SK-N-SH (cell line): ENCODE measurements around the gene CTCFL. TPM values are rescaled to one million over a fixed set of nuclear protein-coding genes. Genes with fewer than 3 reads are reported as not detected.
A peak's percentile ranks its signal among the peaks of the same experiment; 100 is the strongest.

Experiments
- CTCF ChIA-PET: fragments of 300-600, 350-600 bp; formaldehyde crosslinking; extraction: SDS; loops from one replicate; lab custom pipeline; 2021; lab: Yijun Ruan, JAX
- POLR2A ChIA-PET: fragments of 350-600 bp; sonication (Branson Sonifier 250); formaldehyde crosslinking; extraction: SDS; loops from one replicate; lab custom pipeline; 2020; ENCODE audit warnings: antibody characterized with exemption, inconsistent platforms; lab: Yijun Ruan, JAX
- DNase-seq: peaks from one replicate; pipeline ENCODE4 v3.0.0; 2012
- H2AFZ ChIP-seq: fragments of 200-600 bp; sonication (generic); 2 replicates; pipeline ENCODE4 v1.8.1; 2016; ENCODE audit warnings: antibody characterized with exemption, mild to moderate bottlenecking, low read depth
- H3F3A ChIP-seq: fragments of 200-600 bp; sonication (generic); replicated peaks from 2 replicates; pipeline ENCODE3; 2016; ENCODE audit warnings: antibody characterized with exemption, mild to moderate bottlenecking; ENCODE audit not compliant: insufficient read depth
- H3K27ac ChIP-seq, 2 experiments: fragments of 200-500 bp in 1 of 2; fragments of 200-600 bp in 1 of 2; sonication (Bioruptor generic) in 1 of 2; sonication (generic), shearing (Covaris generic) in 1 of 2; 2 replicates each; pipeline versions ENCODE4 v1.5.1 to v1.6.1; 2014 to 2016; ENCODE audit warnings: low read depth in 2 of 2, inconsistent platforms in 1 of 2, low read length in 1 of 2, mild to moderate bottlenecking in 1 of 2, mixed read lengths in 1 of 2
- H3K27me3 ChIP-seq: fragments of 200-600 bp; sonication (generic), shearing (Covaris generic); 2 replicates; pipeline ENCODE4 v1.6.1; 2016; ENCODE audit warnings: mixed run types; ENCODE audit not compliant: insufficient read depth
- H3K36me3 ChIP-seq, 2 experiments: fragments of 200-500 bp in 1 of 2; fragments of 200-600 bp in 1 of 2; sonication (Bioruptor generic) in 1 of 2; sonication (generic) in 1 of 2; replicated peaks in 1 of 2; 2 replicates each; pipeline versions ENCODE3 to v1.5.1; 2014 to 2016; ENCODE audit warnings: low read length in 1 of 2, mild to moderate bottlenecking in 1 of 2; ENCODE audit not compliant: insufficient read depth in 2 of 2, control insufficient read depth in 1 of 2
- H3K4me1 ChIP-seq, 2 experiments: fragments of 200-500 bp in 1 of 2; fragments of 200-600 bp in 1 of 2; sonication (Bioruptor generic) in 1 of 2; sonication (generic), shearing (Covaris generic) in 1 of 2; 2 replicates each; pipeline versions ENCODE4 v1.5.1 to v1.6.1; 2014 to 2016; ENCODE audit warnings: low read depth in 1 of 2, low read length in 1 of 2, mixed run types in 1 of 2; ENCODE audit not compliant: insufficient read depth in 2 of 2, control insufficient read depth in 1 of 2
- H3K4me2 ChIP-seq: fragments of 200-600 bp; sonication (generic), shearing (Covaris generic); 2 replicates; pipeline ENCODE4 v1.6.1; 2017; ENCODE audit warnings: mixed run types
- H3K4me3 ChIP-seq, 2 experiments: fragments of 200-500 bp in 1 of 2; fragments of 200-600 bp in 1 of 2; sonication (Bioruptor generic) in 1 of 2; sonication (generic), shearing (Covaris generic) in 1 of 2; 2 replicates each; pipeline versions ENCODE4 v1.5.1 to v1.8.1; 2014 to 2016; ENCODE audit warnings: low read depth in 2 of 2, inconsistent platforms in 1 of 2, low read length in 1 of 2, mild to moderate bottlenecking in 1 of 2, mixed read lengths in 1 of 2, moderate library complexity in 1 of 2
- H3K79me2 ChIP-seq: fragments of 200-600 bp; sonication (generic); 2 replicates; pipeline ENCODE4 v1.8.1; 2017; ENCODE audit warnings: mild to moderate bottlenecking; ENCODE audit not compliant: insufficient read depth
- H3K9ac ChIP-seq: fragments of 200-600 bp; sonication (generic); 2 replicates; pipeline ENCODE4 v1.6.1; 2017; ENCODE audit warnings: mixed run types
- H3K9me2 ChIP-seq: fragments of 200-600 bp; sonication (generic); 2 replicates; pipeline ENCODE4 v1.6.1; 2017; ENCODE audit warnings: mixed run types
- H3K9me3 ChIP-seq: fragments of 200-600 bp; sonication (generic); 2 replicates; pipeline ENCODE4 v1.6.1; 2017; ENCODE audit warnings: mixed run types, mild to moderate bottlenecking, moderate library complexity
- H4K20me1 ChIP-seq: fragments of 200-600 bp; sonication (generic); 2 replicates; pipeline ENCODE4 v1.6.1; 2017; ENCODE audit warnings: mild to moderate bottlenecking, mixed run types; ENCODE audit not compliant: insufficient read depth
- ELF1 ChIP-seq: IDR thresholded peaks from 2 replicates; pipeline ENCODE4 v1.4.0; 2012
- FOXM1 ChIP-seq: IDR thresholded peaks from 2 replicates; pipeline ENCODE4 v1.4.0; 2012; ENCODE audit warnings: low read depth, mild to moderate bottlenecking
- IRF3 ChIP-seq: fragments of 150-350 bp; IDR thresholded peaks from 2 replicates; pipeline ENCODE4 v1.6.1; 2016; ENCODE audit warnings: mild to moderate bottlenecking, low read depth, low read length
- JUND ChIP-seq: IDR thresholded peaks from 2 replicates; pipeline ENCODE4 v1.4.0; 2012
- MEF2A ChIP-seq: IDR thresholded peaks from 2 replicates; pipeline ENCODE4 v1.4.0; 2012; ENCODE audit warnings: low read depth, borderline replicate concordance
- MXI1 ChIP-seq: IDR thresholded peaks from 2 replicates; pipeline ENCODE4 v1.6.1; 2012; ENCODE audit warnings: mild to moderate bottlenecking, low read depth, low read length, improper control_type of control experiment
- NFIC ChIP-seq: IDR thresholded peaks from 2 replicates; pipeline ENCODE4 v1.4.0; 2012; ENCODE audit warnings: borderline replicate concordance
- RCOR1 ChIP-seq: fragments of 150-350 bp; IDR thresholded peaks from 2 replicates; pipeline ENCODE4 v1.6.1; 2017; ENCODE audit warnings: antibody characterized with exemption, low read length
- RFX5 ChIP-seq: IDR thresholded peaks from 2 replicates; pipeline ENCODE4 v1.6.1; 2012; ENCODE audit warnings: mild to moderate bottlenecking, improper control_type of control experiment, low read length
- SIN3A ChIP-seq: IDR thresholded peaks from 2 replicates; pipeline ENCODE4 v1.6.1; 2012; ENCODE audit warnings: low read depth, mild to moderate bottlenecking, low read length, moderate library complexity, borderline replicate concordance
- SMC3 ChIP-seq: IDR thresholded peaks from 2 replicates; pipeline ENCODE4 v1.6.1; 2012; ENCODE audit warnings: low read depth, low read length, improper control_type of control experiment
- TAF1 ChIP-seq: IDR thresholded peaks from 2 replicates; pipeline ENCODE4 v1.6.1; 2012; ENCODE audit warnings: low read depth, mild to moderate bottlenecking, low read length, moderate library complexity, borderline replicate concordance
- TCF12 ChIP-seq: IDR thresholded peaks from 2 replicates; pipeline ENCODE4 v1.4.0; 2012
- YY1 ChIP-seq: IDR thresholded peaks from 2 replicates; pipeline ENCODE4 v1.4.0; 2012; ENCODE audit warnings: low read depth, mild to moderate bottlenecking
- WGBS: methylation state at CpG from one replicate; pipeline ENCODE4 v1.1.6; 2017; ENCODE audit warnings: low lambda C conversion rate; 5-methylcytosine and 5-hydroxymethylcytosine counted together
- polyA plus RNA-seq, 3 experiments: library from polyadenylated mRNA; depleted of rRNA; stranded (reverse); fragments of >200 nt; gene quantifications; 2 replicates each; pipeline ENCODE4 v1.2.3, GENCODE V29; 2012

Gene CTCFL
- polyA plus RNA-seq, 1 of the 3 experiments (the other 2 are of a cell fraction) = not detected

DNA sequence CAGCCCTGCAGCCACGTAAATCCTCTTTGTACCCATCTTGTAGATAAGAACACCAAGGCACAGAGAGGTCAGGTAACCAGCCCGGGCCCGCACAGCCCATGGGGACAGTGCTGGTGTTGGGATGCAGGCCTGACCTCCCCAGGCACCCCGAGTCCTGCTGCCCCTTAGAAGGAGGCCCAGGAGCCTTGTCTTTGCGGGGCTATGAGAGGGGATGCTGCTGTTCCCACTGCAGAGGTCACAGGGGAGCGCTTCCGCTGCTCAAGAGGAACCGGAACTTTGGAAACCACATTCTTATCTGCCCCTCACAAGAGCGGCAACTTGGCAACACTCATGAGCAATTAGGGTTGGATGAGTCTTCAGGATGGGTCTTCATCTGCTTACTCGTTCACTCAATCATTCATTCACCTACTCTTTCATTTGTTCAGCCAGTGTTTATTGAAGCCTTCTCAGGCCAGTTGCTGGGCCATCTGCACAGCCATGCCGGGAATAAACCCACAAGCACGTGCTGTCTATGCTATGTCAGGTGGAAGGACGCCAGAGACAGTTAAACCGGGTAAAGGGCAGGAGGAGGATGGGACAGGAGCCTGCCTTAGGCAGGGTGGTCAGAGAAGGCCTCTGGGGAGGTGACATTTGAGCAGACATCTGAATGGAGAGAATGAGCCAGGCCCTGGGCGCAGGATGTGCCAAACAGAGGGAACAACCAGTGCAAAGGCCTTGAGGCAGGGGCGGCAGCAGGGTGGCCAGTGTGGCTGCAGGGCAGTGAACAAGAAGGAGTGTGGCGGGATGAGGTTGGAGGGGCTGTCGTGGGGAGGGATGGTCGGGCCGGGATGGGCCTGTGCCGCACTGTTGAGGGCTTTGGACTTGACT lies 72.9 kb downstream of the CTCFL start:
- ChIA-PET CTCF (no interaction called here), POLR2A (no interaction called here)
- Histone ChIP-seq H3K9me2 (no peaks in the 10 kb centered on the region), H3K9me3 (no peaks in the 10 kb centered on the region), H3K27me3 (0 out of 2 replicates have a peak, but pooled peaks cover 4% of the 10 kb centered on the region), H4K20me1 (no peaks in the 10 kb centered on the region), H3K79me2 (no peaks in the 10 kb centered on the region), H3K4me3 (no peak overlapping the region), H3K4me1 (peaks cover 0 to 28% of the 10 kb centered on the region in 2 experiments; a peak in 1 of 4 replicates), H3K9ac (no peak overlapping the region), H3F3A (no peaks in the 10 kb centered on the region), H3K27ac (no peak overlapping the region), H3K36me3 (no peaks in the 10 kb centered on the region), H2AFZ (no peak overlapping the region), H3K4me2 (no peak overlapping the region)
- WGBS = 78% methylated on average over 17 of the region's 21 CpGs
- TF ChIP-seq MEF2A (no peak), YY1 (no peak)
- DNase-seq = no peak

GRCh38 chr20:57451431-57451794 lies 73.5 kb downstream of the CTCFL start:
- CTCF ChIA-PET = interaction anchor here (1.0 kb wide), 1 partner anchor 9 kb away, joined by 3 read pairs; no protein-coding TSS in a partner anchor

More at GRCh38 chr20:57451431-57451794, 73.5 kb downstream of the CTCFL start:
- TF ChIP-seq TAF1 (no peak), TCF12 (no peak), NFIC (no peak), RFX5 (no peak), FOXM1 (no peak), RCOR1 (no peak), JUND (no peak), SMC3 (no peak), ELF1 (no peak), MXI1 (no peak), IRF3 (no peak), SIN3A (no peak)
- Histone ChIP-seq H3K36me3 (no peaks in the 10 kb centered on the region), H3F3A (no peaks in the 10 kb centered on the region), H3K27ac (peak overlapping the region in 1 of 2 experiments; percentile 86; a peak in 1 of 4 replicates), H3K9me2 (no peaks in the 10 kb centered on the region), H3K4me2 (no peak overlapping the region), H3K27me3 (0 out of 2 replicates have a peak, but pooled peaks cover 4% of the 10 kb centered on the region), H4K20me1 (no peaks in the 10 kb centered on the region), H3K4me1 (peaks cover 0 to 28% of the 10 kb centered on the region in 2 experiments; a peak in 1 of 4 replicates), H3K9me3 (no peaks in the 10 kb centered on the region), H3K79me2 (no peaks in the 10 kb centered on the region), H3K4me3 (no peak overlapping the region), H2AFZ (no peak overlapping the region), H3K9ac (no peak overlapping the region)
- 75% methylated on average over 2 of the region's 7 CpGs for WGBS
- DNase-seq = no peak
- POLR2A ChIA-PET = no interaction called here
